ENCODE results near the gene NDUFAB1.
A peak's percentile ranks its signal among the peaks of the same experiment; 100 is the strongest.
"Not testable (repeated sequence)": the region's sequence is repeated elsewhere in the genome, so short reads cannot be mapped to it uniquely, and the experiment has no call there.

NDUFAB1 gene

GRCh38 chr16:23583271-23583670 is 12.8 kb downstream of the NDUFAB1 start:
- DNase-seq = not testable (repeated sequence)

GRCh38 chr16:23581764-23582163 is 14.4 kb downstream of the NDUFAB1 start:
- no peak for DNase-seq

GRCh38 chr16:23580391-23580790 is 15.7 kb downstream of the NDUFAB1 start:
- no peak for DNase-seq

- no peak for DNase-seq
Measured at GRCh38 chr16:23579371-23579770, 16.7 kb downstream of the NDUFAB1 start.

GRCh38 chr16:23578101-23578830 is 17.9 kb downstream of the NDUFAB1 start:
- no peak for DNase-seq

GRCh38 chr16:23577493-23577892 is 18.6 kb downstream of the NDUFAB1 start:
- no peak for DNase-seq

- no peak for DNase-seq
Measured at GRCh38 chr16:23575834-23576233, 20.3 kb downstream of the NDUFAB1 start.

GRCh38 chr16:23573817-23574216 is 22.3 kb downstream of the NDUFAB1 start:
- no peak for DNase-seq

- DNase-seq = no peak
Measured at GRCh38 chr16:23572394-23572793, 23.7 kb downstream of the NDUFAB1 start.

- DNase-seq = no peak
Measured at GRCh38 chr16:23571895-23572294, 24.2 kb downstream of the NDUFAB1 start.

GRCh38 chr16:23570992-23571632 is 25.0 kb downstream of the NDUFAB1 start:
- no peak for DNase-seq

- DNase-seq = no peak
Measured at GRCh38 chr16:23567602-23568001, 28.5 kb downstream of the NDUFAB1 start.

- no peak for DNase-seq
Measured at GRCh38 chr16:23566724-23567123, 29.4 kb downstream of the NDUFAB1 start.

GRCh38 chr16:23564575-23565363 is 31.3 kb downstream of the NDUFAB1 start:
- no peak for DNase-seq

GRCh38 chr16:23563186-23563585 is 32.9 kb downstream of the NDUFAB1 start:
- no peak for DNase-seq

GRCh38 chr16:23562505-23562904 is 33.6 kb downstream of the NDUFAB1 start:
- no peak for DNase-seq

GRCh38 chr16:23561586-23561985 is 34.5 kb downstream of the NDUFAB1 start:
- no peak for DNase-seq

- no peak for DNase-seq
Measured at GRCh38 chr16:23557779-23558702, 38.1 kb downstream of the NDUFAB1 start.

- peak; percentile 91 for DNase-seq
Measured at GRCh38 chr16:23556881-23557778, 39.0 kb downstream of the NDUFAB1 start, which contains the start of the genes EARS2 and UBFD1. EARS2 (minus strand) TSS chr16:23557350; CDS start chr16:23557343, 7 bp downstream. UBFD1 (plus strand) TSS chr16:23557727; CDS start chr16:23557743, 16 bp downstream.

- DNase-seq = no peak
Measured at GRCh38 chr16:23554536-23554935, 41.6 kb downstream of the NDUFAB1 start.

GRCh38 chr16:23552161-23552560 is 44.0 kb downstream of the NDUFAB1 start:
- no peak for DNase-seq

All from effector CD4-positive, alpha-beta T cell (primary cell).